Endothelial cell of umbilical vein (primary cell): ENCODE data around the gene BET1. TPM values are rescaled to one million over a fixed set of nuclear protein-coding genes. Genes with fewer than 3 reads are reported as not detected.

Experiments used
- BruUV-seq: library from RNA; stranded (reverse); fragments of 400-500 nt; replicated peaks from 2 replicates; lab custom pipeline; 2021; lab: Mats Ljungman, UMichigan
- CTCF ChIA-PET: fragments of 300-600, 350-600 bp; sonication (Branson Sonifier 250); formaldehyde crosslinking; loops from one replicate; lab custom pipeline; 2021; ENCODE audit warnings: antibody characterized with exemption, inconsistent platforms; lab: Charles Lee
- POLR2A ChIA-PET: fragments of 300-600, 350-600 bp; sonication (Branson Sonifier 250); formaldehyde crosslinking; loops from one replicate; lab custom pipeline; 2021; ENCODE audit warnings: antibody characterized with exemption, inconsistent platforms; lab: Charles Lee
- DNase-seq: peaks from one replicate; pipeline ENCODE4 v3.0.0-alpha.2; 2011; ENCODE audit warnings: low read depth, low spot score
- FAIRE-seq: peaks from 2 replicates; lab custom pipeline; 2011; peaks lifted over from hg19 to GRCh38; lab: Jason Lieb, UNC
- H2AFZ ChIP-seq: 2 replicates; pipeline ENCODE4 v1.6.0; 2012; ENCODE audit warnings: low read depth, low read length, control low read depth, inconsistent platforms
- H3K27ac ChIP-seq: 2 replicates; pipeline ENCODE4 v1.5.1; 2011; ENCODE audit warnings: low read depth, mild to moderate bottlenecking, control low read depth, low read length, moderate library complexity; ENCODE audit not compliant: insufficient read depth
- H3K27me3 ChIP-seq, 2 experiments: 2 replicates each; pipeline versions ENCODE4 v1.6.0 to v1.6.1; 2011; ENCODE audit warnings: low read length in 2 of 2, mixed read lengths in 1 of 2; ENCODE audit not compliant: control insufficient read depth in 2 of 2, insufficient read depth in 2 of 2
- H3K36me3 ChIP-seq, 2 experiments: 2 replicates in 1 of 2; 3 replicates in 1 of 2; pipeline ENCODE4 v1.5.1; 2011; ENCODE audit warnings: low read length in 2 of 2, mild to moderate bottlenecking in 1 of 2, moderate library complexity in 1 of 2; ENCODE audit not compliant: control insufficient read depth in 2 of 2, insufficient read depth in 2 of 2; ENCODE audit errors: extremely low read depth in 1 of 2
- H3K4me1 ChIP-seq: 3 replicates; pipeline ENCODE4 v1.5.1; 2011; ENCODE audit warnings: mild to moderate bottlenecking, low read length; ENCODE audit not compliant: control insufficient read depth, insufficient read depth; ENCODE audit errors: extremely low read depth
- H3K4me2 ChIP-seq: 2 replicates; pipeline ENCODE4 v1.6.1; 2011; ENCODE audit warnings: low read length, control low read depth, mixed read lengths; ENCODE audit not compliant: insufficient read depth
- H3K4me3 ChIP-seq, 3 experiments: fragments of 200-600 bp in 1 of 3; sonication (generic), shearing (Covaris generic) in 1 of 3; replicated peaks in 1 of 3; 2 replicates each; pipeline ENCODE4 v1.5.1; 2011 to 2016; ENCODE audit warnings: control low read depth in 3 of 3, low read length in 3 of 3, mild to moderate bottlenecking in 2 of 3, inconsistent platforms in 1 of 3, low read depth in 1 of 3, moderate library complexity in 1 of 3; ENCODE audit not compliant: insufficient read depth in 1 of 3
- H3K79me2 ChIP-seq: 2 replicates; pipeline ENCODE4 v1.6.0; 2012; ENCODE audit warnings: low read length, inconsistent platforms; ENCODE audit not compliant: control insufficient read depth, insufficient read depth
- H3K9ac ChIP-seq: replicated peaks from 2 replicates; pipeline ENCODE3; 2011; ENCODE audit warnings: low read length, control low read depth; ENCODE audit not compliant: insufficient read depth; ENCODE audit errors: extremely low read depth
- H3K9me1 ChIP-seq: replicated peaks from 3 replicates; pipeline ENCODE4 v1.6.0; 2011; ENCODE audit warnings: mild to moderate bottlenecking, low read length; ENCODE audit not compliant: control insufficient read depth, insufficient read depth; ENCODE audit errors: extremely low read depth
- H3K9me3 ChIP-seq: replicated peaks from 2 replicates; pipeline ENCODE4 v1.5.1; 2012; ENCODE audit warnings: low read length, inconsistent platforms; ENCODE audit not compliant: control insufficient read depth, insufficient read depth
- H4K20me1 ChIP-seq: replicated peaks from 2 replicates; pipeline ENCODE3; 2011; ENCODE audit warnings: mild to moderate bottlenecking, low read length; ENCODE audit not compliant: control insufficient read depth, insufficient read depth; ENCODE audit errors: extremely low read depth
- EZH2 ChIP-seq: IDR thresholded peaks from 2 replicates; pipeline ENCODE4 v1.6.1; 2012; ENCODE audit warnings: borderline replicate concordance, low read depth, mild to moderate bottlenecking, moderate library complexity, low read length, inconsistent platforms; ENCODE audit not compliant: severe bottlenecking
- FOS ChIP-seq: IDR thresholded peaks from 2 replicates; pipeline ENCODE4 v1.6.1; 2011; ENCODE audit warnings: mild to moderate bottlenecking, low read length, moderate library complexity, borderline replicate concordance; ENCODE audit not compliant: insufficient read depth
- GATA2 ChIP-seq: IDR thresholded peaks from 2 replicates; pipeline ENCODE4 v1.7.0; 2011; ENCODE audit warnings: low read depth, mild to moderate bottlenecking, moderate library complexity, mixed read lengths, low read length; ENCODE audit not compliant: insufficient read length, insufficient read depth
- JUN ChIP-seq: IDR thresholded peaks from 2 replicates; pipeline ENCODE4 v1.6.1; 2011; ENCODE audit warnings: borderline replicate concordance, low read depth; ENCODE audit not compliant: insufficient read length, insufficient read depth
- MAX ChIP-seq: IDR thresholded peaks from 2 replicates; pipeline ENCODE4 v1.6.1; 2011; ENCODE audit not compliant: insufficient read depth, insufficient read length
- MYC ChIP-seq: IDR thresholded peaks from one replicate; pipeline ENCODE4 v1.6.1; 2011; ENCODE audit warnings: mild to moderate bottlenecking, low read depth, low read length
- POLR2A ChIP-seq: IDR thresholded peaks from 2 replicates; pipeline ENCODE4 v1.6.1; 2012; ENCODE audit warnings: low read depth, mild to moderate bottlenecking, control low read depth, low read length
- POLR2AphosphoS5 ChIP-seq: IDR thresholded peaks from 2 replicates; pipeline ENCODE4 v1.6.1; 2012; ENCODE audit warnings: low read depth, mild to moderate bottlenecking, control low read depth, low read length, moderate library complexity; ENCODE audit not compliant: insufficient read depth
- dilution Hi-C: fragments of 300-500 bp; cut with MboI; formaldehyde crosslinking; loops from one replicate; pipeline ENCODE4 v1.15.0; 2019; ENCODE audit warnings: low sequenced_read_pairs; ENCODE audit not compliant: extremely low pct_ligation_motif_present
- intact Hi-C: fragments of 100-400 bp; cut with micrococcal nuclease; formaldehyde crosslinking; loops from one replicate; pipeline ENCODE4 v1.10.0; 2022
- polyA plus RNA-seq, 4 experiments: library from polyadenylated mRNA; depleted of rRNA in 3 of 4; stranded (reverse) in 3 of 4; unstranded in 1 of 4; fragments of >200 nt; gene quantifications; 2 replicates each; pipeline versions ENCODE4 v1.2.1 to v1.2.3, GENCODE V29; 2011 to 2012; ENCODE audit warnings: missing spikeins in 1 of 4
- total RNA-seq: library from RNA; stranded (reverse); gene quantifications from 2 replicates; pipeline ENCODE4 v1.2.3, GENCODE V29; 2021
- TF ChIP-seq, protein P1 (sequence below), 2 donors: IDR thresholded peaks; 1 replicate in 1 of 2; 2 replicates in 1 of 2; pipeline ENCODE4 v1.5.1; 2011; ENCODE audit warnings: low read length in 2 of 2, mild to moderate bottlenecking in 2 of 2, moderate library complexity in 2 of 2, control low read depth in 1 of 2, inconsistent platforms in 1 of 2, low read depth in 1 of 2; ENCODE audit not compliant: insufficient read depth in 1 of 2; ENCODE audit errors: extremely low read depth in 1 of 2

Gene BET1
- total and polyA plus RNA-seq, 2 donors (not counting 3 experiments of a cell fraction or from before 2014, with no cell fraction given): 21.9 to 28.4 TPM

GRCh38 chr7:93968911-93969620, 35.1 kb downstream of the BET1 start:
- H3K4me2 ChIP-seq: no peak overlapping the region
- H3K9me1 ChIP-seq: no peaks in the 10 kb centered on the region
- intact Hi-C loops (no loop called here), dilution Hi-C loops (no loop called here)
- no TSS peak for BruUV-seq
- no peak overlapping the region for H3K4me3 ChIP-seq
- H3K4me1 ChIP-seq: no peaks in the 10 kb centered on the region
- H2AFZ ChIP-seq: no peak overlapping the region
- no peak for TF ChIP-seq MYC
- TF ChIP-seq FOS: no peak
- TF ChIP-seq JUN: no peak
- no peak for TF ChIP-seq MAX
- TF ChIP-seq, protein P1, sequence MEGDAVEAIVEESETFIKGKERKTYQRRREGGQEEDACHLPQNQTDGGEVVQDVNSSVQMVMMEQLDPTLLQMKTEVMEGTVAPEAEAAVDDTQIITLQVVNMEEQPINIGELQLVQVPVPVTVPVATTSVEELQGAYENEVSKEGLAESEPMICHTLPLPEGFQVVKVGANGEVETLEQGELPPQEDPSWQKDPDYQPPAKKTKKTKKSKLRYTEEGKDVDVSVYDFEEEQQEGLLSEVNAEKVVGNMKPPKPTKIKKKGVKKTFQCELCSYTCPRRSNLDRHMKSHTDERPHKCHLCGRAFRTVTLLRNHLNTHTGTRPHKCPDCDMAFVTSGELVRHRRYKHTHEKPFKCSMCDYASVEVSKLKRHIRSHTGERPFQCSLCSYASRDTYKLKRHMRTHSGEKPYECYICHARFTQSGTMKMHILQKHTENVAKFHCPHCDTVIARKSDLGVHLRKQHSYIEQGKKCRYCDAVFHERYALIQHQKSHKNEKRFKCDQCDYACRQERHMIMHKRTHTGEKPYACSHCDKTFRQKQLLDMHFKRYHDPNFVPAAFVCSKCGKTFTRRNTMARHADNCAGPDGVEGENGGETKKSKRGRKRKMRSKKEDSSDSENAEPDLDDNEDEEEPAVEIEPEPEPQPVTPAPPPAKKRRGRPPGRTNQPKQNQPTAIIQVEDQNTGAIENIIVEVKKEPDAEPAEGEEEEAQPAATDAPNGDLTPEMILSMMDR (IDR thresholded peaks at IDR 0.05; ENCODE audit: extremely low read depth in 1 of 2, insufficient read depth in 1 of 2, low read depth in 1 of 2, low read length in 2 of 2): no peak
- no peak for TF ChIP-seq EZH2
- no peak for TF ChIP-seq POLR2AphosphoS5
- TF ChIP-seq POLR2A: no peak
- TF ChIP-seq GATA2: no peak
- no peaks in the 10 kb centered on the region for H3K27me3 ChIP-seq
- POLR2A ChIA-PET: no interaction called here
- H3K27ac ChIP-seq: no peak overlapping the region
- FAIRE-seq (no peak), DNase-seq (peak; percentile 17)
- H3K9me3 ChIP-seq: no peaks in the 10 kb centered on the region
- no peak overlapping the region for H3K9ac ChIP-seq
- H3K79me2 ChIP-seq: no peaks in the 10 kb centered on the region
- H3K36me3 ChIP-seq: no peaks in the 10 kb centered on the region
- CTCF ChIA-PET: interaction anchor here (1.6 kb wide), 1 partner anchor 10 kb away, joined by 5 read pairs; no protein-coding TSS in a partner anchor
- no peaks in the 10 kb centered on the region for H4K20me1 ChIP-seq
